ENCODE measurements around the gene KRT6B. TPM values are rescaled to one million over a fixed set of nuclear protein-coding genes. Genes with fewer than 3 reads are reported as not detected.
"Not testable (repeated sequence)": the region's sequence is repeated elsewhere in the genome, so short reads cannot be mapped to it uniquely, and the experiment has no call there.

KRT6B gene
- total RNA-seq, 1 donor, result not detected

DNA sequence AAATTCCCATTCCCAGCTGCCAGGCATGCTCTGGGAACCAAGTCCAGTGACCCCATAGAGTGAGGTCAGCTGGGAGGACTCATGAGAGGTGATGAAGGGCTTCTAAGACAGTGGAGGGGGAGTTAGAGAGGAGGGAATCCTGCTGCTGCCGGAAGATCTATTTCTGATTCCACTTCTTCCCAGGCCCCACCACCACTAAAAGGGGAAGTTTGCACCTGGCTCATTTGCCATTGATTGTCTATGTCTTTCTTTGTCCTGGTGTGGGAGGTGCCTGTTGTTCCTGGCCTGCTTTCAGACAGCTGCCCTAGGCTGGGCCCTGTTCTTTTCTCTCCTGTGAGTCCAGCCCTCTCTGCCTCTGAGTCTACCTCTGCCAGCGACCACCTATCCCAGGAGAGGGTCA is 44.1 kb upstream of the KRT6B start:
- H3K4me3 ChIP-seq (ENCODE audit: low read depth, low read length), result no peak overlapping the region
- TF ChIP-seq, protein P1, sequence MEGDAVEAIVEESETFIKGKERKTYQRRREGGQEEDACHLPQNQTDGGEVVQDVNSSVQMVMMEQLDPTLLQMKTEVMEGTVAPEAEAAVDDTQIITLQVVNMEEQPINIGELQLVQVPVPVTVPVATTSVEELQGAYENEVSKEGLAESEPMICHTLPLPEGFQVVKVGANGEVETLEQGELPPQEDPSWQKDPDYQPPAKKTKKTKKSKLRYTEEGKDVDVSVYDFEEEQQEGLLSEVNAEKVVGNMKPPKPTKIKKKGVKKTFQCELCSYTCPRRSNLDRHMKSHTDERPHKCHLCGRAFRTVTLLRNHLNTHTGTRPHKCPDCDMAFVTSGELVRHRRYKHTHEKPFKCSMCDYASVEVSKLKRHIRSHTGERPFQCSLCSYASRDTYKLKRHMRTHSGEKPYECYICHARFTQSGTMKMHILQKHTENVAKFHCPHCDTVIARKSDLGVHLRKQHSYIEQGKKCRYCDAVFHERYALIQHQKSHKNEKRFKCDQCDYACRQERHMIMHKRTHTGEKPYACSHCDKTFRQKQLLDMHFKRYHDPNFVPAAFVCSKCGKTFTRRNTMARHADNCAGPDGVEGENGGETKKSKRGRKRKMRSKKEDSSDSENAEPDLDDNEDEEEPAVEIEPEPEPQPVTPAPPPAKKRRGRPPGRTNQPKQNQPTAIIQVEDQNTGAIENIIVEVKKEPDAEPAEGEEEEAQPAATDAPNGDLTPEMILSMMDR (IDR thresholded peaks at IDR 0.05; ENCODE audit: insufficient read depth, low read length), result no peak
- DNase-seq (ENCODE audit: low read depth), result no peak

DNA sequence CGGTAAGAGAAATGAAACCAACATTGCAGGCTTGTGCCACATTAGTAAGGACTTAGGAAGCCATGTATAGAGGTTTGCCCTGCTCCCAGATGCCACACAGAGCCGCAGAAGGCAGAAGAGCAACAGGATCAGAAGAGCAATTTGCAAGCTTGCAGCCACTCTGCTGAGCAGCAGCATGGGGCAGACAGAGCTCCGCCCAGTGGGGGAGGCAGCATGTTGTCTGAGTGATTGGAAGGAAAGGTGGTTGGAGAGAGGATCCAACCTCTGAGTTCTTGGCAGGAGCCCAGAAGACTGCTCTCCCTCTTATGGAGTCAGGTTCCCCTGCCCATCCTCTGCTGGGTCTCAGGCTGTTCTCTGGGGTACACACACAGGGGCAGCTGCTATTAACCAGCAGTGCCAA is 43.4 kb upstream of the KRT6B start:
- TF ChIP-seq, protein P1 (IDR thresholded peaks at IDR 0.05; ENCODE audit: insufficient read depth, low read length), result no peak
- DNase-seq (ENCODE audit: low read depth), result peak; percentile 2
- H3K4me3 ChIP-seq (ENCODE audit: low read depth, low read length), result no peak overlapping the region

DNA sequence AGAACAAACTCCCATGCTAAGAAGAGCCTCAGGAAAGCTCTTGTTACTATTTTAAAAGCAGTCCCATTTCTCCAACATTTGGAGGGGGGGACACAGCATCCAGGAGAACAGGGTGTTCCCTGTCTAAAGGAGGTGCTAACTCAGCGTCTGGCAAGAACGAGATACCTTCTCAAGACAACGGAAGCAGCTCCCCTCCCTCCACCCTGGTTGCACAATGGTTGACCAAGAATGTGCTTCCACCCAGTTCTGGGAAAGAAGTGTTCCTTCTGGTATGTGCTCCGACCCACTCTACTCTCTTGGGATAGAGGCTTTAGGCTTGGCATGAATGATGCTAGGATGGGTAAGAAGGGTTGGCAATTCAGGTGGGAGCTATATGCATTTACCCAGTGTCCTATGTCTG is 42.6 kb upstream of the KRT6B start:
- TF ChIP-seq, protein P1 (IDR thresholded peaks at IDR 0.05; ENCODE audit: insufficient read depth, low read length), result no peak
- peak; percentile 59 for DNase-seq (ENCODE audit: low read depth)
- H3K4me3 ChIP-seq (ENCODE audit: low read depth, low read length), result no peak overlapping the region

DNA sequence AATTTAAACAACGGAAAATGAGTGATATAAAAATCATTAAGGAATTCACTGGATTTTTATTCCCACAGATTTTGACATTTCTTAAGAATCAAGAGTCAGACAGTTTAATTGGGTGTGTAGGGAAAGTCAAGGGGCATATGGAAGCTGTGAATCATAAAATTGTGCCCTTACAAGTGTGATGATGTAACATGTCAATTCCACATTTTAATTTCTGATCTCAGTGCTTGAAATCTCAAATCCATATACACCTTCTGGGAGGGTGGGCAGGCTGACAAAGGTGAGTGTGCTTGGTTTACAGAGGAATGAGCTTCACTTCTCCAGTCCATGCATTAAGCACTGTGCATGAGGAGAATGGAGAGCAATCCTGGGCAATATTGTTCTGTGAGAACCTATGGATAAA is 42.2 kb upstream of the KRT6B start:
- no peak overlapping the region for H3K4me3 ChIP-seq (ENCODE audit: low read depth, low read length)
- TF ChIP-seq, protein P1 (IDR thresholded peaks at IDR 0.05; ENCODE audit: insufficient read depth, low read length), result no peak
- no peak for DNase-seq (ENCODE audit: low read depth)

DNA sequence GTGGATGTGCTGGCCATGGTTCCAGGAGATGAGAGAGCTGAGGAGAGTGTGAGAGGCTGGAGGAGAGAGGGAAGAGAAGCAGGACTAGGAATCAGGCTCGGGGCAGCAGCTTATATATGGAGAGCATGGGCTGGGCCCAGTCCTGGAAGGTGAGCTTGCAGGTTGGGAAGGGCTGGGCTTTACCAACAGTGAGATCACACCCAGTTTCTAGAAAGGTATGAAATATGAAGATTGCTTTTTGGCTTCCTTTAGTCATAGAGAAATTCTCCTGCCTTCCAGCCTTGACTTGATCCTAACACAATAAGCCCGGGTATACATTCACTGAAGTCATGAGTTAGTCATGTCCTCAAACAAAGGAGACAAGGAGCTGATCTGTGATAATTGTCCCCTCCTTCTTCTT is 41.2 kb upstream of the KRT6B start, which contains the start of gene KRT6A:
Gene KRT6A, minus strand, starts transcription at position 86 of the 400 bp plus-strand sequence. Its CDS starts 69 bp downstream, at position 17.
- DNase-seq (ENCODE audit: low read depth), result no peak
- no peak within 1 kb of the TSS for H3K4me3 ChIP-seq (ENCODE audit: low read depth, low read length)
- TF ChIP-seq, protein P1 (IDR thresholded peaks at IDR 0.05; ENCODE audit: insufficient read depth, low read length), result no peak

DNA sequence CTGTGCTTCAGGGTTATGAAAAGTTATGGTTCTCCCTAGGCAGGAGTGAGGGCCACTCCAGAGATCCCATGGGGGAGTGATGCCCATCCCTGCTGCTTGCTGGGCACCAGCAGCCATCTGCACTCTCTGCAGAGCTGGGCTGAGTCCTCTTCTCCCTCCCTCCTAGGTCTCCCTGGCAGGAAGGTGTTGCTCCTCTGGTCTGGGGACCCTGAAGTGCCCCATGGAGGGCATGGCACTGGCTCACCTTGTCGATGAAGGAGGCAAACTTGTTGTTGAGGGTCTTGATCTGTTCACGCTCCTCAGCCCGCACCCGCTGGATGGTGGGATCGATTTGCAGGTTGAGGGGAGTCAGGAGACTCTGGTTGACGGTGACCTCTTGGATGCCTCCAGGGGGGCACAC is 40.5 kb upstream of the KRT6B start:
- H3K4me3 ChIP-seq (ENCODE audit: low read depth, low read length); DNase-seq (ENCODE audit: low read depth): not testable (repeated sequence)

DNA sequence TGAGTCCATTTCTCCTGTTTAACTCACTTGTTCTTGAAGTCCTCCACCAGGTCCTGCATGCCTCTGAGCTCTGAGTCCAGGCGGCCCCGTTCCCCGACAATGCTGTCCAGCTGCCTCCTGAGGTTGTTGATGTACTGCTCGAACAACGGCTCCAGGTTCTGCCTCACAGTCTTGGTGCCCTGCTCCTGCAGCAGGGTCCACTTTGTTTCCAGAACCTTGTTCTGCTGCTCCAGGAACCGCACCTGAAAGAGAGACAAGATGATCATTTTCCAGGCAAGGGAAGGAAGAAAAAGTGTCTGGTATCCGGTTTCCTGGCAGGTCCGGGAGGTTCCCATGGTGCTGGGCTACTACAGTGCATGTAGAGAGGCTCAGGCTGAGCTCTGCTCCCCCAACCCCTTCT is 39.5 kb upstream of the KRT6B start:
- DNase-seq (ENCODE audit: low read depth); H3K4me3 ChIP-seq (ENCODE audit: low read depth, low read length): not testable (repeated sequence)

DNA sequence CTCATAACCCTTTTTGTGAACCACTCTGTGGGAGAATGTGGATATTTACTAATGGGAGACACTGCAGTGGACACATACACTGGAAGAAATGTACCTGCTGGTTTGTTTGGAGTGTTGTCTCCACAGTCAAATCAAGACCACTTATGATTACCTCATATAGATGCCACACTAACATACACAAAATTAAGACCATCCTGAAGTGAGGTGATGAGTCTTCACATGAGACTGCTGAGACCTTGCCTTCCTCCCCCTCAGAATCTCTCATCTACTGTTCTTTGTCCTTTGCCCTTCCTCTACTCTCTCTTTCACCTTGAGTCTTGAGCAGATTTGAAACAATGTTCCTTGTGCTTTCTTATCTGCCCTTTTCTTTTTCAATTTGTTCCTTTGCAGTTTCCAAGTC is 36.8 kb upstream of the KRT6B start:
- DNase-seq (ENCODE audit: low read depth), result no peak
- H3K4me3 ChIP-seq (ENCODE audit: low read depth, low read length), result no peak overlapping the region
- TF ChIP-seq, protein P1 (IDR thresholded peaks at IDR 0.05; ENCODE audit: insufficient read depth, low read length), result no peak

DNA sequence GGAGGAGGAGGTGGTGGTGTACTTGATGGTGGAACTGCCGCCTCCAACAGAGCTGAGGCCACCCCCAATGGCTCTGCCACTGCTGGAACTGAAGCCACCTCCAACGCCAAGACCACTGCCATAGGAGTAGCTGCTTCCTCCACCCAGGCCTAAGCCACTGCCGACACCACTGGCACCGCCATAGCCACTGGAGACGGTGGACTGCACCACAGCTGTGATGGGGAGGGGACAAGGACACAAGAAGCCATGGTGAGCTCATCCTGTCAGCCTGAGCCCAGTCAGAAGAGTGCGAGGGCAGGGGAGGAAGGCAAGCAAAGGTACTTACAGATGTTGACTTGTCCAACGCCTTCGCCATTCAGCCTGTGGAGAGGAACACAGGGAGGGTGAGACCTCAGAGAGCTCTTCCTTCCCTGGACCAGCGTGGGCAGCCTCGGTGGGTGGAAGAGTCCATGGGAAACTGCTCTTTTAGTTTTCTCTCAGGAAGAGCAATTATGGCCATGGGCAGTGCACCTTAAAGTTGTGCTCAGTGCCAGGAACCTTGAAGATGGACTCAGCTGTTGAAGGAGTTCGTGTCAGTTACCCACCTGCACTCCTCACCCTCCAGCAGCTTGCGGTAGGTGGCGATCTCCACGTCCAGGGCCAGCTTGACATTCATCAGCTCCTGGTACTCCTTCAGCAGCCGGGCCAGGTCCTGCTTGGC is 35.9 kb upstream of the KRT6B start:
- not testable (repeated sequence) for H3K4me3 ChIP-seq (ENCODE audit: low read depth, low read length); DNase-seq (ENCODE audit: low read depth)
